SK-N-SH treated with all-trans-retinoic acid at 6 μM for 48 hours (cell line): ENCODE results near the gene NUP93.

Experiments
- ATAC-seq: fragments of 200-7000 bp; cut with Tn5 transposase; 3 replicates; pipeline ENCODE4 v1.9.1; 2020; ENCODE audit warnings: mild to moderate bottlenecking, moderate library complexity
- ARNTL ChIP-seq: fragments of 450-650 bp; formaldehyde crosslinking; IDR thresholded peaks from 2 replicates; pipeline ENCODE4 v1.5.0; 2020; ENCODE audit warnings: low read depth, mild to moderate bottlenecking, moderate library complexity, borderline replicate concordance
- BACH2 ChIP-seq: fragments of 250-450 bp; sonication (Bioruptor Pico); IDR thresholded peaks from 2 replicates; pipeline ENCODE4 v1.9.0; 2021; ENCODE audit warnings: mild to moderate bottlenecking, borderline replicate concordance
- CREB5 ChIP-seq: fragments of 250-450 bp; sonication (Bioruptor Pico); IDR thresholded peaks from 2 replicates; pipeline ENCODE4 v1.5.1; 2020; ENCODE audit warnings: low read depth, mild to moderate bottlenecking, moderate library complexity
- CSDC2 ChIP-seq: fragments of 250-450 bp; sonication (Bioruptor Pico); IDR thresholded peaks from 2 replicates; pipeline ENCODE4 v1.5.0; 2020; ENCODE audit warnings: mild to moderate bottlenecking, moderate library complexity
- CSRNP3 ChIP-seq: fragments of 250-450 bp; sonication (Bioruptor Pico); IDR thresholded peaks from 2 replicates; pipeline ENCODE4 v1.5.1; 2021; ENCODE audit warnings: mild to moderate bottlenecking, moderate library complexity
- ESRRG ChIP-seq: fragments of 250-450 bp; sonication (Bioruptor Pico); IDR thresholded peaks from 2 replicates; pipeline ENCODE4 v1.6.1; 2021; ENCODE audit warnings: mild to moderate bottlenecking
- GLIS3 ChIP-seq: fragments of 250-450 bp; sonication (Bioruptor Pico); IDR thresholded peaks from 2 replicates; pipeline ENCODE4 v1.5.0; 2020; ENCODE audit warnings: mild to moderate bottlenecking, moderate library complexity
- ISL1 ChIP-seq: fragments of 250-450 bp; sonication (Bioruptor Pico); IDR thresholded peaks from 2 replicates; pipeline ENCODE4 v2.1.2; 2022; ENCODE audit warnings: mild to moderate bottlenecking, moderate library complexity
- OSR1 ChIP-seq: fragments of 250-450 bp; sonication (Bioruptor Pico); IDR thresholded peaks from 2 replicates; pipeline ENCODE4 v1.8.0; 2022; ENCODE audit warnings: moderate library complexity, mild to moderate bottlenecking, inconsistent platforms
- PATZ1 ChIP-seq: fragments of 250-450 bp; sonication (Bioruptor Pico); IDR thresholded peaks from 2 replicates; pipeline ENCODE4 v1.8.0; 2020; ENCODE audit warnings: mild to moderate bottlenecking, moderate library complexity, borderline replicate concordance
- POU6F1 ChIP-seq: fragments of 250-450 bp; sonication (Bioruptor Pico); IDR thresholded peaks from 2 replicates; pipeline ENCODE4 v1.8.0; 2021; ENCODE audit warnings: low read depth, mild to moderate bottlenecking, moderate library complexity, borderline replicate concordance
- PPARA ChIP-seq: fragments of 250-450 bp; sonication (Bioruptor Pico); IDR thresholded peaks from 2 replicates; pipeline ENCODE4 v1.5.0; 2020; ENCODE audit warnings: mild to moderate bottlenecking, borderline replicate concordance
- RARB ChIP-seq: fragments of 250-450 bp; sonication (Bioruptor Pico); IDR thresholded peaks from 2 replicates; pipeline ENCODE4 v1.8.0; 2021; ENCODE audit warnings: mild to moderate bottlenecking, moderate library complexity
- TCF4 ChIP-seq: fragments of 250-450 bp; sonication (Bioruptor Pico); IDR thresholded peaks from 2 replicates; pipeline ENCODE4 v1.8.0; 2021; ENCODE audit warnings: mild to moderate bottlenecking, moderate library complexity, borderline replicate concordance
- TOX ChIP-seq: fragments of 250-450 bp; sonication (Bioruptor Pico); IDR thresholded peaks from 2 replicates; pipeline ENCODE4 v1.8.0; 2021; ENCODE audit warnings: mild to moderate bottlenecking, moderate library complexity, borderline replicate concordance
- ZC3H10 ChIP-seq: fragments of 250-450 bp; sonication (Bioruptor Pico); IDR thresholded peaks from 2 replicates; pipeline ENCODE4 v1.5.1; 2021; ENCODE audit warnings: mild to moderate bottlenecking, moderate library complexity
- ZFP30 ChIP-seq: fragments of 450-650 bp; formaldehyde crosslinking; IDR thresholded peaks from 2 replicates; pipeline ENCODE4 v1.5.0; 2022; ENCODE audit warnings: mild to moderate bottlenecking, moderate library complexity
- ZNF70 ChIP-seq: fragments of 450-650 bp; formaldehyde crosslinking; IDR thresholded peaks from 2 replicates; pipeline ENCODE4 v1.5.0; 2020; ENCODE audit warnings: mild to moderate bottlenecking, moderate library complexity
- ZNF8 ChIP-seq: fragments of 450-650 bp; formaldehyde crosslinking; IDR thresholded peaks from 2 replicates; pipeline ENCODE4 v1.5.0; 2020; ENCODE audit warnings: mild to moderate bottlenecking, moderate library complexity
- TF ChIP-seq, protein P1 (sequence below): fragments of 250-450 bp; sonication (Bioruptor Pico); IDR thresholded peaks from 2 replicates; pipeline ENCODE4 v1.5.0; 2020; ENCODE audit warnings: mild to moderate bottlenecking, moderate library complexity

Gene NUP93

GRCh38 chr16:56862776-56863175 is 132.8 kb downstream of the NUP93 start (continued):
- no peak for TF ChIP-seq POU6F1 (CRISPR knock-in tag)
- no peak for TF ChIP-seq ZFP30 (CRISPR knock-in tag)
- no peak for TF ChIP-seq TCF4 (CRISPR knock-in tag)
- no peak for TF ChIP-seq OSR1 (CRISPR knock-in tag)
- no peak for TF ChIP-seq ZNF8 (CRISPR knock-in tag)
- no peak for TF ChIP-seq GLIS3 (CRISPR knock-in tag)
- no peak for TF ChIP-seq CSDC2 (CRISPR knock-in tag)
- no peak for TF ChIP-seq CREB5 (CRISPR knock-in tag)
- TF ChIP-seq ZC3H10 (CRISPR knock-in tag) = no peak
- TF ChIP-seq ESRRG (CRISPR knock-in tag) = no peak

DNA sequence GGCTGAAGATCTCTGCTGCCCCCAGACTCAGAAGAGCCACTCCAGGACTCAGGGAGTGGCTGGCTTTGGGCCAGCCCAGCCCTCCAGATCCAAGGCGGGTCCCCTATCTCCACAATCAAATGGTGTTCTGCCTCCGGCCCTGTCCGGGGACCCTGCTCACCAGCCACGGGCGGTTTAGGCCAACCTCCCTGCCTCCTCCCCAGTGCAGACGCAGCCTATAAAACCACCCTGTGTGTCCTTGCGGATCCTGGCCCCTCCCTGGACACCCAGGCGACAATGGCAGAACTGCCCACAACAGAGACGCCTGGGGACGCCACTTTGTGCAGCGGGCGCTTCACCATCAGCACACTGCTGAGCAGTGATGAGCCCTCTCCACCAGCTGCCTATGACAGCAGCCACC is 135.0 kb downstream of the NUP93 start, which contains the start of gene SLC12A3:
Gene SLC12A3 (plus strand): TSS at position 248 of the 400 bp plus-strand sequence. CDS start 29 bp downstream, at position 277.
- no peak for ATAC-seq
- TF ChIP-seq BACH2 (CRISPR knock-in tag) (no peak), RARB (CRISPR knock-in tag) (no peak), TCF4 (CRISPR knock-in tag) (no peak), ESRRG (CRISPR knock-in tag) (no peak), GLIS3 (CRISPR knock-in tag) (no peak), ZNF8 (CRISPR knock-in tag) (no peak)
- TF ChIP-seq, protein P1, sequence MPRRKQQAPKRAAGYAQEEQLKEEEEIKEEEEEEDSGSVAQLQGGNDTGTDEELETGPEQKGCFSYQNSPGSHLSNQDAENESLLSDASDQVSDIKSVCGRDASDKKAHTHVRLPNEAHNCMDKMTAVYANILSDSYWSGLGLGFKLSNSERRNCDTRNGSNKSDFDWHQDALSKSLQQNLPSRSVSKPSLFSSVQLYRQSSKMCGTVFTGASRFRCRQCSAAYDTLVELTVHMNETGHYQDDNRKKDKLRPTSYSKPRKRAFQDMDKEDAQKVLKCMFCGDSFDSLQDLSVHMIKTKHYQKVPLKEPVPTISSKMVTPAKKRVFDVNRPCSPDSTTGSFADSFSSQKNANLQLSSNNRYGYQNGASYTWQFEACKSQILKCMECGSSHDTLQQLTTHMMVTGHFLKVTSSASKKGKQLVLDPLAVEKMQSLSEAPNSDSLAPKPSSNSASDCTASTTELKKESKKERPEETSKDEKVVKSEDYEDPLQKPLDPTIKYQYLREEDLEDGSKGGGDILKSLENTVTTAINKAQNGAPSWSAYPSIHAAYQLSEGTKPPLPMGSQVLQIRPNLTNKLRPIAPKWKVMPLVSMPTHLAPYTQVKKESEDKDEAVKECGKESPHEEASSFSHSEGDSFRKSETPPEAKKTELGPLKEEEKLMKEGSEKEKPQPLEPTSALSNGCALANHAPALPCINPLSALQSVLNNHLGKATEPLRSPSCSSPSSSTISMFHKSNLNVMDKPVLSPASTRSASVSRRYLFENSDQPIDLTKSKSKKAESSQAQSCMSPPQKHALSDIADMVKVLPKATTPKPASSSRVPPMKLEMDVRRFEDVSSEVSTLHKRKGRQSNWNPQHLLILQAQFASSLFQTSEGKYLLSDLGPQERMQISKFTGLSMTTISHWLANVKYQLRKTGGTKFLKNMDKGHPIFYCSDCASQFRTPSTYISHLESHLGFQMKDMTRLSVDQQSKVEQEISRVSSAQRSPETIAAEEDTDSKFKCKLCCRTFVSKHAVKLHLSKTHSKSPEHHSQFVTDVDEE (CRISPR knock-in tag) = no peak

DNA sequence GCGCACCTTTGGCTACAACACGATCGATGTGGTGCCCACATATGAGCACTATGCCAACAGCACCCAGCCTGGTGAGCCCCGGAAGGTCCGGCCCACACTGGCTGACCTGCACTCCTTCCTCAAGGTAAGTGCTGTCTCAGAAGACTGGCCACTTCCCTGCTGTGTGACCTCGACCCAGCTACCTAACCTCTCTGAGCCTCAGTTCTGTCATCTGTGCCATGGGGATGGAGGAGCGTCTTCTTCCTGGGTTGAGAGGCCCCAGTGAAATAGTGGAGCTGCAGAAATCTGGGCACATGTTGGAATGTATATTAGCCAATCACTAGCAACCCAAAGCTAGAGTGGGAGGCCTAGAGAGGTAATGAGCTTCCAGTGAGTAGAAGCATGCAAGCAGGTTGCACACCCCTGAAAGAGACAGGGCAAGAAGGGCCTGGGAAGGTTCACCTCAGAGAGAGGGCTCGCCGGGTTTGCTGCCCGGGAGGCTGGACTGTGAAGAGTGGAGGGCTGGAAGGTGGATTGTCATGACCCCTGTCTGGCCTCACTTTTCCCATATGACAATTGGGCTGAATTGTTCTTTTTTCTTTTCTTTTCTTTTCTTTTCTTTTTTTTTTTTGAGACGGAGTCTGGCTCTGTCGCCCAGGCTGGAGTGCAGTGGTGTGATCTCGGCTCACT is 135.6 kb downstream of the NUP93 start:
- TF ChIP-seq PATZ1 (CRISPR knock-in tag) (no peak), BACH2 (CRISPR knock-in tag) (no peak), ZNF70 (CRISPR knock-in tag) (no peak), ZC3H10 (CRISPR knock-in tag) (no peak), PPARA (CRISPR knock-in tag) (no peak), CSRNP3 (CRISPR knock-in tag) (no peak), POU6F1 (CRISPR knock-in tag) (no peak), ISL1 (CRISPR knock-in tag) (no peak), TOX (CRISPR knock-in tag) (no peak), ZNF8 (CRISPR knock-in tag) (no peak), ARNTL (CRISPR knock-in tag) (no peak), TCF4 (CRISPR knock-in tag) (no peak), ZFP30 (CRISPR knock-in tag) (no peak), CREB5 (CRISPR knock-in tag) (no peak), RARB (CRISPR knock-in tag) (no peak)
- TF ChIP-seq, protein P1 (CRISPR knock-in tag) = no peak
- ATAC-seq = no peak
